Esophagus squamous epithelium (tissue), 5 donors: ENCODE measurements around the gene APOL6. TPM values are rescaled to one million over a fixed set of nuclear protein-coding genes. Genes with fewer than 3 reads are reported as not detected.

Experiments
- DNase-seq: peaks from one replicate; lab custom pipeline; 2025; lab: John Stamatoyannopoulos, UW
- H3K27ac ChIP-seq, 4 donors: fragments of 200-600 bp; sonication (generic); one replicate each; pipeline ENCODE4 v1.5.1; 2016 to 2019; ENCODE audit warnings: mild to moderate bottlenecking in 1 of 4
- H3K27me3 ChIP-seq, 4 donors: fragments of 200-600 bp; sonication (generic); 1 replicate in 3 of 4; 2 replicates in 1 of 4; pipeline versions ENCODE4 v1.5.1 to v1.6.0; 2017 to 2021; ENCODE audit warnings: antibody characterized with exemption in 1 of 4
- H3K36me3 ChIP-seq, 3 donors: fragments of 200-600 bp; sonication (generic); one replicate each; pipeline ENCODE4 v1.5.1; 2016 to 2019
- H3K4me1 ChIP-seq, 3 donors: fragments of 200-600 bp; sonication (generic); one replicate each; pipeline ENCODE4 v1.5.1; 2017 to 2019
- H3K4me3 ChIP-seq, 4 donors: fragments of 200-600 bp; sonication (generic); 1 replicate in 3 of 4; 2 replicates in 1 of 4; pipeline ENCODE4 v1.5.1; 2016 to 2019; ENCODE audit warnings: mild to moderate bottlenecking in 2 of 4, moderate library complexity in 1 of 4
- H3K9me3 ChIP-seq, 3 donors: fragments of 200-600 bp; sonication (generic); one replicate each; pipeline ENCODE4 v1.5.1; 2016 to 2019
- POLR2A ChIP-seq, 4 donors: fragments of 450-650 bp; IDR thresholded peaks; one replicate each; pipeline ENCODE4 v1.6.1; 2017; ENCODE audit warnings: antibody characterized with exemption in 4 of 4, mild to moderate bottlenecking in 4 of 4, moderate library complexity in 3 of 4
- WGBS, 2 donors: methylation state at CpG; one replicate each; pipeline ENCODE4 v1.1.5; 2018; 5-methylcytosine and 5-hydroxymethylcytosine counted together
- intact Hi-C: fragments of 100-400 bp; cut with DNase I; formaldehyde crosslinking; loops from one replicate; pipeline ENCODE4 v1.15.0; 2022
- total RNA-seq, 4 donors: library from RNA; depleted of rRNA; stranded (reverse); fragments of >200 nt; gene quantifications; one replicate each; pipeline ENCODE4 v1.1.0, GENCODE V29; 2016
- TF ChIP-seq, protein P1 (sequence below), 6 experiments: fragments of 450-650 bp in 4 of 6; fragments of 200-600 bp in 2 of 6; sonication (generic) in 2 of 6; IDR thresholded peaks; one replicate each; pipeline ENCODE4 v1.5.1; 2016 to 2019; ENCODE audit warnings: antibody characterized with exemption in 6 of 6, mild to moderate bottlenecking in 4 of 6, moderate library complexity in 4 of 6
- donor health status: DM: yes; HTN: yes; CAD: no.

APOL6 gene
- total RNA-seq, 4 donors from 2014 or later, result 7.8 to 22.3 (median 9.5) TPM

DNA sequence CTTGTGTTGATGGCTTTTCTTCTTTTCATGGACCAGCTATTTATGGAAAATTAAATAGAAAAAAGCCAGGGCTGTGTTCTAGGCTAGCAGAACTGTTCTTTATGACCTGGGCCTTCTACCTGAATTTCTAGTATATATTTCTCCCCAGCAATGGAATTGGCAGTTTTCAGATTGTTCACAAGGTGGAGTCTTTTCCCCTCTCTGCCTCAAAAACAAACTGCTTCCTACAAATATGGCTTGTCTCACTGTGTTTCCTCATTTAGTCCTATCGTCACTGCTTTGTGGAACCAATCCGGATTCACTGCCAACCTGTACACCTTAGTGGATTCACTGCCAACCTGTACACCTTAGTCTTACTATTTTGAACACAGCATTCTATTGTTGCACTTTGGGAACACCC lies 64.4 kb downstream of the APOL6 start:
- Histone ChIP-seq H3K36me3 (no peaks in the 10 kb centered on the region), H3K27me3 (no peaks in the 10 kb centered on the region), H3K9me3 (peaks cover 0 to 6% (median 5%) of the 10 kb centered on the region in 3 donors), H3K4me1 (no peaks in the 10 kb centered on the region), H3K27ac (no peak overlapping the region), H3K4me3 (no peak overlapping the region)
- TF ChIP-seq, protein P1, sequence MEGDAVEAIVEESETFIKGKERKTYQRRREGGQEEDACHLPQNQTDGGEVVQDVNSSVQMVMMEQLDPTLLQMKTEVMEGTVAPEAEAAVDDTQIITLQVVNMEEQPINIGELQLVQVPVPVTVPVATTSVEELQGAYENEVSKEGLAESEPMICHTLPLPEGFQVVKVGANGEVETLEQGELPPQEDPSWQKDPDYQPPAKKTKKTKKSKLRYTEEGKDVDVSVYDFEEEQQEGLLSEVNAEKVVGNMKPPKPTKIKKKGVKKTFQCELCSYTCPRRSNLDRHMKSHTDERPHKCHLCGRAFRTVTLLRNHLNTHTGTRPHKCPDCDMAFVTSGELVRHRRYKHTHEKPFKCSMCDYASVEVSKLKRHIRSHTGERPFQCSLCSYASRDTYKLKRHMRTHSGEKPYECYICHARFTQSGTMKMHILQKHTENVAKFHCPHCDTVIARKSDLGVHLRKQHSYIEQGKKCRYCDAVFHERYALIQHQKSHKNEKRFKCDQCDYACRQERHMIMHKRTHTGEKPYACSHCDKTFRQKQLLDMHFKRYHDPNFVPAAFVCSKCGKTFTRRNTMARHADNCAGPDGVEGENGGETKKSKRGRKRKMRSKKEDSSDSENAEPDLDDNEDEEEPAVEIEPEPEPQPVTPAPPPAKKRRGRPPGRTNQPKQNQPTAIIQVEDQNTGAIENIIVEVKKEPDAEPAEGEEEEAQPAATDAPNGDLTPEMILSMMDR (IDR thresholded peaks at IDR 0.05), result no peak
- no peak for TF ChIP-seq POLR2A (IDR thresholded peaks at IDR 0.05)
- DNase-seq, result no peak
- intact Hi-C loops, result no loop called here
- WGBS, 2 donors, result 89 to 93% methylated on average over 2 of the region's 2 CpGs

DNA sequence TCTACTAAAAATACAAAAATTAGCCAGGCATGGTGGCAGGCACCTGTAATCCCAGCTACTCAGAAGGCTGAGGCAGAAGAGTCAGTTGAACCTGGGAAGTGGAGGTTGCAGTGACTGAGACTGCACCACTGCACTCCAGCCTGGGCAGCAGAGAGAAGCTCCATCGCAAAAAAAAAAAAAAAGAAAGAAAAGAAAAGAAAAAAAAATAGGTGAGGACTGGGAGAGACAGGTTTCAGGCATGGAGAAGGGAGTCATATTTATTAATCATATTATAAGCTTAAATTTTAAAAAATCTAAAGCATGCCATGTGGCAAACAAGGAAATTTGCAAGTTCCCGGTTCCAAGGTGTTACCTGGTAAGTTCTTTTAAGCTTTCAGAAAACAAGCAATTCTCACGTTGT lies 69.3 kb downstream of the APOL6 start, which contains the start of gene APOL5:
Gene APOL5, plus strand, starts transcription at position 301 of the 400 bp plus-strand sequence. Its CDS starts 0 bp downstream, at position 301.
- Histone ChIP-seq H3K9me3 (peaks cover 0 to 5% (median 3%) of the 10 kb centered on the region in 3 donors), H3K36me3 (no peaks in the 10 kb centered on the region), H3K27ac (no peak within 1 kb of the TSS), H3K4me1 (no peaks in the 10 kb centered on the region), H3K27me3 (no peaks in the 10 kb centered on the region), H3K4me3 (no peak within 1 kb of the TSS)
- DNase-seq, result no peak
- 63 to 71% methylated on average over 2 to 3 of the region's 3 CpGs for WGBS, 2 donors
- TF ChIP-seq, protein P1 (IDR thresholded peaks at IDR 0.05), result no peak
- TF ChIP-seq POLR2A (IDR thresholded peaks at IDR 0.05), result no peak
- intact Hi-C loops, result no loop called here

Other genes with a start within 250 kb of the APOL6 start
- gene MCM5, start 248.3 kb upstream of the APOL6 start, total RNA-seq, result 10 to 100 TPM; 23.1 to 48.1 (median 34.6) TPM
- gene RASD2, start 107.6 kb upstream of the APOL6 start, total RNA-seq, result under 1 TPM in 3 of 4 donors, not detected in 1; 0.06 to 0.26 (median 0.19) TPM
- 10 to 100 TPM in 1 of 4 donors, 1 to 10 TPM in 1, under 1 TPM in 1, not detected in 1; 0.44 to 11.8 (median 5.4) TPM for gene MB, start 31.1 kb upstream of the APOL6 start, total RNA-seq
- not detected for gene APOL5, start 69.4 kb downstream of the APOL6 start, total RNA-seq